Measurements from ENCODE around the gene NPBWR2.
A peak's percentile ranks its signal among the peaks of the same experiment; 100 is the strongest.

Gene NPBWR2

DNA sequence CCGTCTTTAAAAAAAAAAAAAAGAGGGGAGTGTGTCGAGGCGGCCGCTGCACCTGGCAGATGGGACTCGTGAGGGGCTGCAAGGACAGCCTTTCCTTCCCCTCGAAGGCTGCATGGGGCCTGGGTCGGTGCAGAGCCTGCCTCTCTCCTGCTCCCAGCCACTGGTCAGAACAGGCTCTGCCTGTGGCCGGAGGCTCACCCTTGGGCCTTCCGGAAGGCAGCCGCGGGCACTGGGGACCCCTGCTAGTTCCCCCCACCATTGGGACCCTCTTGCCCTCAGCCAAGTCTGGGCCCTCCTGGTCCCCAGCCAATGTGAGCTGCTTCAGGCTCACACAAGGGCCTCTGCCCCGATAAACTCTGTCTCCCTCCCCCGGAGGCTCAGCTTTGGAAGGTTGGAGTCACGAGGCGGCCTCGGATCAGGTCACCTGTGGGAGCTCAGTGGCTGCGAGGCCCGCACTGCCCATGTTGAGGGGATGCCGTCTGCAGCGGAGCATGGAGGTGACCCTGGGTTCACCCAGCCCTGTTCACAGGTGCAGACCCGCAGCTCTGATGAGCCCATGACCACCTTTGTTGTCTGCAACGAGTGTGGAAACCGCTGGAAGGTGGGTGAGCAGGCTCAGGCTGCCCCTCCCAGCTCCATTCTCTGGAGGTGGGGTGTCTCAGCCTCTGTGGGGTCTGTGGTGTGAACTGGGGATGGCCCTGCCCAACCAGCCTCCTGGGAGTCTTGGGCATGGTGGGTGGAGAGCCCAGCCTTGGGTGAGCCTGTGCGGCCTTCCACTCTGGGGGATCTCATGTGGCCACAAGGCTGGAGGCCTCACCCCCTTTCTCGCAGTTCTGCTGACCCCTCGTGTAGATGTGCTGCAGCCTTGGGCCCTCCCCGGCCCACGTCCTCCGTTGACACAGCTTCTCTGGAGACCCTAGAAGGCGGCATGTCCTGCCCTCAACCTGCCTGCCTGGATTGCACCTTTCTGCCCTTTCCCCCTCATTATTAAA lies 35.7 kb downstream of the NPBWR2 start:
- DNase-seq = no peak

DNA sequence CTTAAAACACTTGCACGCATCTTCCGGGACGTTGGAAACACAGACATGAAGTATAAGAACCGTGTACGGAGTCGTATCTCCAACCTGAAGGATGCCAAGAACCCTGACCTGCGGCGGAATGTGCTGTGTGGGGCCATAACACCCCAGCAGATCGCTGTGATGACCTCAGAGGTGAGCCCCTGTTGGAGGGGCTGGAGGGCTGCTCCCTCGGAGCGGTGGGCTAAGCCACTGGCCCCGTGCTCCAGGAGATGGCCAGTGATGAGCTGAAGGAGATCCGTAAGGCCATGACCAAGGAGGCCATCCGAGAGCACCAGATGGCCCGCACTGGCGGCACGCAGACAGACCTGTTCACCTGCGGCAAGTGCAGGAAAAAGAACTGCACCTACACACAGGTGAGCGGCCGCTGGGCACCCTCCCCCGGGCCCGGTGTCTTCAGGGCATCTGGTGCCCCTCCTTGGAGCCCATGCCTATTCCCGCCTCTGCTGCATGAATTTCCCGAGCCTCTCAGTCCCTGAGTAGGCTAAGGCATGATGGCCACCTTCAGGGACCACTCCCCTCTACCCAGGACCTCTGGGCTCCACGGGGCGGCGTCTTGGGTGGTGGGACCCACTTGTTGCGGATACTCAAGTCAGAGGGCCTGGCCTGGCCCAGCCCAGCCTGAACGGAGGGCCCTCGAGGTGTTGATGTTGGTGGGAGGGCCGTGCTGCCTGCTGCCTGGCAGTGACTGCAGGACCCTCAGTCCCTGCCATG lies 36.9 kb downstream of the NPBWR2 start:
- no peak for DNase-seq

DNA sequence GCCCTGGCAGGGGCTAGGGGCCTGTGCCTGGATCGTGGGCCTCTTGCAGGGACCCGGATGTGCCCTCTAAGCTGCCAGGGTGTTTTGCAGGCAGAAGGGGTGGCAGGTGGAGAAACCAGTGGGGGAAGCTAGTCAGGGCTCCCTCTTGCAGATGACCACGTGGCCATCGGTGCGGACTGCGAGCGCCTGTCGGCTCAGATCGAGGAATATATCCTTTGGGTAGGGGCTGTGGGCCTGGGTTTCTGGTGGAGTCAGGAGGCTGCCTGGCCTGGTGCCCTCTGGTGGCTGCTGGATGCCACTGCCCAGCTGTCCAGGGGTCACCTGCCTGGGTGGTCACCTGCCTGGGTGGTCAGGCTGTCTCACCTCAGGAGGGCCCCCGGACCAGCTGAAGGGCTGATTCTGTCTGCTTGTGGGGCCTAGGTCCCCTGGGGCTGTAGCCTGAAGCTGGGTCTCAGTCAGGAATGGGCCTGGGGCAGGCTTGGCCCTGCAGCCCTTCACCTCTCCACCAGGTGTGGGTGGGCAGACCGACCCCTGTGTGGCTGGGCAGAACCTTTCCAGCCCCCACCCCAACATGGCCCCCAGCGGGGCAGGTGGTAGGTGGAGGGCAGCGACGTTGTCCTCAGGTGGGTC lies 37.6 kb downstream of the NPBWR2 start:
- DNase-seq = no peak

DNA sequence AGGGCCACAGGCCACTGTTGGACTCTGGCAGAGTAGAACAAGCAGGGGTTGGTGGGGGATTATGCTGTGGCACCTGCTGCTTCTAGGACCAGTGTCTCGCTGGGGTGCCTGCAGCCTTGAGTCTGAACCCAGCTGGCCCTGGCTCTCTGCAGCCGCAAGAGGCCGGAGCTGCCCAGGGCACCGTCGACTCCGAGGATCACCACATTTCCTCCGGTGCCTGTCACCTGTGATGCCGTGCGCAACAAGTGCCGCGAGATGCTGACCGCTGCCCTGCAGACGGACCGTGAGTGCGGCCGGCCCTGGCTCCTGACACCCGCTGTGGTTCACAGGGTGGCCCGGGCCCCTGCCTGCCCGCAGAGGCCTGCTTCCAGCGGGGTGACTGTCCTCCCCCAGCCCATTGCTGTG lies 38.2 kb downstream of the NPBWR2 start:
- DNase-seq = no peak

DNA sequence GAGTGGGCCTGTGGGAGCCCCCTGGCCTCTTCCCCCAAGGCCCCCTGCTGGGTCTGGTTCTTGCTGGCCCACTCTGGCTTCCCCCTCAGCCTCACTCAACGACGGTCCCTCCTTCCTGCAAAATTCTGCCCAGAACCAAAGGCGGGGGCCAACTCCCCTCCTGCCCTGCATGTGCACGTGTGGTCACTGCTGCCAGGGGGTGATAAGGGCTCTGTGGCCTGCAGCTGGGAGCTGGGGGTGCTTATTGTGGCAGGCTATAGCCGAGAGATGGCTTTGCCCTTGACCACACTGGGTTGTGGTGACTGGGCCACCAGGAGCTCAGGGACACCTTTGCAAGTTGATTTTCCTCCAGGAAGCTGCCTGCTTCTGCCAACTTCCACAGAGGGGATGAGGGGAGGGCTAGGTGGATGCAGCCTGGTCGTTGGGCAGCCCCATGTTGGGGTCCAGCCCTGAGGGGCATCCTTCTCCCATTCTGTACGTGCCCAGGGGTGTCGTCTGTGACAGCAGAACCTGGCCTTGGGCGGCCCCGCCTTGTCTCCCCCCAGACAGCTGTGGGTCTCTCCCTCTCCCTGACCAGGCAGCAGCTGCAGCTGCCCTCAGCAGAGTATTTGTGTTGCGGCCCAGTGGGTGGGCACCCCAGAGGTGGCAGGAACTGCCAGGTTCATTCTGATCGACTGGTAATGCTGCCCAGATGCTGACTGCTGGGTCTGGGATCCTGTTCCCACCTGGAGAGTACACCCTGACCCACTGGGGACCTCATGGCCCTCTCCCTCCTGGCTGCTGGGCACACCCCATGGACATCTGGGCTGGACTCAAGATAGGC lies 38.8 kb downstream of the NPBWR2 start:
- no peak for DNase-seq

DNA sequence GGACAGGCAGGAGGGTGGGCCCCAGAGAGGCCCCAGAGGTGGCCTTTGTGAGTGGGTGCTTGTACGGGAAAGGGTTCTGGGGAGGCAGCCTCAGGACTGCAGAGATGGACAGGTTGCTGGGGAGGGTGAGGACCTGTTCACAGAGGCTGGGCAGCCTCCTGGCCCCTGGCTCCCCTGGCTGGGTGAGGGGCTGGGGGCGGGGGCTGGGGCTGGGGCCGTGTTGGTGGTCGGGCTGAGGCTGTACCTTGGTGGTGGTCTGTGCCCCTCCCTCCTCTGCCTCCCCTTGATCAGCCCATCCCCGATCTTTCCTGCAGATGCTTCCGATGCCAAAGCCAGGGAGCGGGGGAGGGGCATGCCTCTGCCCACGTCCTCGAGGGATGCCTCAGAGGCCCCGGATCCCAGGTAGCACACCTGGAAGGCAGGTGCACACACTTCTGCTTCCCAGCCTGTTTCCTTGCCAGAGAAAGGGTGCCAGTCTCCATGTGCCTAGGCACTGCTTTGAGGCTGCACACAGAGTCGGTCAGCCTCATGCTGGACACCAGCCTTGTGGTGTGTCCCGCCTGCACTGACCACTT lies 39.5 kb downstream of the NPBWR2 start:
- DNase-seq = no peak

DNA sequence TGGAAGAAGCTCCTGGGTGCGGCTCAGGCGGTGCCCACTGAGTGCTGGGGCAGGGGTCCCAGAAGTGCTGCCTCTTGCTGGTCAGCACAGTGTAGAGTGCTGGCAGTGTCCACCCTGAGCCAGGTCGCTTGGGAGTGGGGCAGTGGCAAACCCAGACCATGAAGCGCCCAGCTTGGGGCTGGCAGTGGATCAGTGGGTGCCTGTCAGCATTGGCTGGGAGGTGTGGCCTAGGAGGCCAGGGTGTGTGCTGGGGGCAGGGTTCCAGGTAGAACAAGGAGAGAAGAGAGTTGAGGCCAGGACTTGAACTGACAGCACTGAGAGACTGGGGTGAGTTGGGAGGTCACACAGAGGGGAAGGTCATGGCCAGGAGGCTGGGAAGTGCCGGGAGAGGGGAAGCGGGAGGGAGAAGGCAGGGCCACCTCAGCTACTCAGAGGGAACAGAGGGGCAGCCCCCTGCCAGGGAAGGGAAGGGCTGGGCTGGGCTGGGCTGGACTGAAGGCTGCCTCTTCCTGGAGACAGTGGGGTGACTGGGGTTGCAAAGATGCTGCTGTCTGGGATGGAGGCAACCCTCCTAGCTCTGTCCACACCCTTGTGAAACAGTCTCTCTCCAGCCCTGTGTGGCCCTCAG lies 40.2 kb downstream of the NPBWR2 start:
- DNase-seq = no peak

DNA sequence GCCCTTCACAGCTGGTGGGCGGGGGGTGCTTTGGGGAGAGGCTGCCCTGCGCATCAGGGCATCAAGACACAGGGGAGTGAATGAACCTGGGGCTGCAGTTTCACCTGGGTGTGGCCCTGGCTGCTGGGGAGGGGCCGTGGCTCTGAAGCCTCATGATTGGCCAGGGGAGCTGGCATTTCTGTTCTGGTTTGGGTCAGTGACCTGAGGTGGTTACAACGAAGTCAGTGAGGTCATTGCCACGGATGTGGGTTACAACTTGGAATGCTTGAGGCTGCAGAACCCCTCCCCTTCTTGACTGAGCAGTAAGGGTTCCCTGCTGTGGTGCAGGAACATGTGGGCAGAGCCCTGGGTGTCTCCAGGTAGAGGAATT lies 41.4 kb downstream of the NPBWR2 start:
- no peak for DNase-seq

DNA sequence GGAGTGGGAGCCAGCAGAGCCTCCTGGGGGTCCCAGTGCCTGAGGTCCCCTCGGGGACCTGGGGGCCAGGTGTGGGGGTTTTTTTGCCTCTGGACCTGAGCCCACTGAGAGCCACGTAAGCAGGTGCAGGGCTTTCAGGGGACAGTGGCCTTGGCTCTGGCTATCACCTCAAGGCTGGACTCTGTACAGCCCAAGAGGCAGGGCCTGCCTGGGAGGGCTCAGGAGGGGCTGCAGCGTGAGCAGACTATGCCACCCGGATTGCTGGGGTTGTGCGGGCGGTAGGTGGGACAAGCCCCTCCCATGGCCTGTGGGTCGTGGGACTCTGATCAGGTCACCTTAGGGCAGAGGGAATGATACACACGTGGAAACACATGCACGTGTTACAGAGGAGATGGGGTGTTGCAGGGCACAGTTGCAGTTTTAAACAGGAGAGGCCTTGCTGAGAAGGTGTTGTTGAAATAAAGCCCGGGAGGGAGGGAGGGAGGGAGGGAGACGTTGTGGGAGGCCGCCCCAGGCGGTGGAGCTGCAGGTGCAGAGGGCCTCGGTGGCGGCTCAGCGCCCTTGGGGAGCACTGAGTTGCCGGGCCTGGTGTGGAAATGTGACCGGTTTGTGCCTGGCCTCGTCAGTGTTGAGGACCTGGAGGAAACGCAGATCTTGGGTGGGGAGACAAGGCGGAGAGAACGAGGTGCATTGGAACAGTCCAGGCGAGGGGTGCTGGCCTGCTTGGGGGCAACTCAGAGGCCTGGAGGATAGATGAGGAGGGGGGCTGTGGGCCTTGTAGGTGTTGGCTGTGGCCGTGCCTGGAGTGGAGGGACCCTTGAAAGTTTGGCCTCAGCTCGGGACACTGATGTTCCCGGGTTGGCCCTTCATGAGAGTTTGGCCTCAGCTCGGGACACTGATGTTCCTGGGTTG lies 42.0 kb downstream of the NPBWR2 start:
- DNase-seq = no peak

DNA sequence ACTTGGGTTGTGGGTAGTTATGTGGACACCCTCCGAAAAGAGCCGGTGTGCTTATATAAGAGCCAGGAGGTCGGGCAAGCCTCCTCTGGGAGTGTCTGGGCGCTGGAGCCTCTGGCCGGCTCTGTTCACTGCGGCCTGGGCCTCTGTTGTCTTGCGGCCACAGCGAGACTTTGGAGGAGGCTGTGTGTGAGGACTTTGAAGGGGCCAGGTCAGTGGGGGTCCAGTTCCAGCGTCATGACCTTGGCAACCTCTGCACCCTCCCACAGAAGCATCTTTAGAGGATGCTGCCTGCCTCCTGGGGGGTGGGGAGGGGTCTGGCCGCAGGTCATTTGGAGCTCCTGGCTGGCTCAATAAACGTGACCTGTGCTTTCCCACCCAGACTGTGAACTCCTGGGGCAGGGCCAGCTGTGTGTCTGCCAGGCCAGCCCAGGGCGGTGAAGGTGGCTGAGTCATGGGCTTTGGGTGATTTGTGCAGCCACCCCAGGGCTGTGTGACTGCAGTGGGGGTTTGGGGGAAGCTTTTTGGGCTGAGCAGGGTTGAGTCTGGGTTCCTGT lies 43.1 kb downstream of the NPBWR2 start:
- no peak for DNase-seq

DNA sequence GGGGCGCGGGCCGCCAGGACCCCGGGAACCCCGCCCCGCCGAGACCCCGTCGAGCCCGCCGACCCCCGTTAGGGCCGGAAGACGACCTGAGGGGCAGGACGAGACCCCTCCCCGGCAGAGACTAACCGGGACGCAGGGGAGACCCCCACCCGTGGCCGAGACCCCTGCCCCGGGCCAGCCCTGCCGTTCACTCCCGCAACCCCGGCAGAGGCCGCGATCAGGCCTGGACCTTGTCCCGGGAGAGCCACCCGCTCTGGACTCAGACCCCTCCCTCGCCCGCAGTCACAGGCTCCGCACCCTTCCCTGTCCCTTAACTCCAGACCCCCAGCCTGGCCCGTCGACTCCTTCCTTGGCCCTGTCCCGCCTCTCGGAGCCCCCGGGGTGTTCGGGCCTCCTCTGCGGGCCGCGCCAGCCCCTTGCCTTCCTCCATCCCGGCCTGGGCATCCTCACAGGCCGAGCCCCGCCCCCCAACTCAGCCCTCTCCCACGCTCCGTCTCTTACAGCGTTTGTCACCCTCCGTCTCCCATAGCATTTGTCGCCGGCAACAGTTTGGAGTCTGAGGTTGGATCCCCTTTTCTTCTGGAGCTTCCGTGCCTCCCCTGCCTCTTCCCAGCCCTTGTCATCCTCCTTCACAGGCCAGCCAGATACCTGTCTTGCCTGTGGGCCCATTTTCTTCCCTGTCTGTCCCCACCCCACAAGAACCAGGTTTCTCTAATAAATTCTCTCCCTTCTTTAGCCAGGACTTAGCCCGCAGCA lies 43.8 kb downstream of the NPBWR2 start:
- DNase-seq = no peak

DNA sequence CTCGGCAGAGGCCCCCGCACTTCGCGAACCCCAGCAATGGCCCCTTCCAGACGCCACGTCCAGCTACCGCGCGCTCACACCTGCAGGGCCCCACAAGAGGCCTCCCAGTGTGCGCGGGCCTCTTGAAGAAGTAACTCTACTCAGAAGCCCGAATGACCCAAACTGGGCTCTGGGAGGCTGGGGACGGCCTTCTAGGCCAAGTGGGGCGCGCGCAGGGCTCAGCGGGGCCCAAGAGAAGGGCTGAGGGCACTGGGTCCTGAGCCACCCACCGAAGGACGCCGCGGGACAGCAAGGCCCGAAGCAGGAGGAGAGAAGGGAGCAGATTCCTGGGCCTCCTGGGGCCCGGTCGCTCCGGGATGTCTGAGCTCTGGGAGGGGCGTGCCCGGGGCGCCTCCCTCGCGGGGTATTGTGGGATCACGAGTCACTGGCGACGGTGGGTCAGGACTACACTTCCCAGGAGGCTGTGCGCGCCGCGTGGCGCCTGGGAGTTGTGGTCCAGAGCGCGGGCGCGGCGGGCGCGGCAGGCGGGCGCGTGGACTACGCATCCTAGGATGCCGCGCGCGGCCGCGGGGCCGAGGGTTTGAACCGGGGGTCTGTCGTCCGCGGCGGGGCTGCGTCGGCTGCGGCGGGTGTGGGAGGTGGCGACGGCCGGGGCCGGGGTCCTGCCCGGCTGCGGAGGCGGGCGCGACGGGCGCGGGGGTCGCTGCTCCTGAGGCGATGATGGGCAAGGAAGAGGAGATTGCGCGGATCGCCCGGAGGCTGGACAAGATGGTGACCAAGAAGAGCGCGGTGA lies 44.6 kb downstream of the NPBWR2 start, which contains the start of gene TCEA2:
Gene TCEA2 (plus strand): TSS at position 603 of the 793 bp plus-strand sequence. CDS start 115 bp downstream, at position 718.
- DNase-seq = peak; percentile 94 to 98

DNA sequence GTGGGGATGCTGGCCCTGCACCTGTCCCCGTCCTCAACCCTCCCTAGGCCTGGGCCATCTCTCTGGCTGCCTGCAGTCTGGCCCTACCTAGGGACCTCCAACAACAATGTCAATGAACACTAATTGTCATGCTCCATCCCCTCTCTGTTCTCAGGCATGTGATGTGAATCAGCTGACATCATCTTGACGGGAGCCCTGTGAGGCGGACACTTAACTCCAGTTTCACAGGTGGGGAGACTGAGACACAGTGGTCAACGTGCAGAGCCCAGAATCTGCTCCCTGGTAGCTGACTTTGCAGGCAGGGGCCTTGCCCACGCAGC lies 45.1 kb downstream of the NPBWR2 start:
- no peak for DNase-seq

DNA sequence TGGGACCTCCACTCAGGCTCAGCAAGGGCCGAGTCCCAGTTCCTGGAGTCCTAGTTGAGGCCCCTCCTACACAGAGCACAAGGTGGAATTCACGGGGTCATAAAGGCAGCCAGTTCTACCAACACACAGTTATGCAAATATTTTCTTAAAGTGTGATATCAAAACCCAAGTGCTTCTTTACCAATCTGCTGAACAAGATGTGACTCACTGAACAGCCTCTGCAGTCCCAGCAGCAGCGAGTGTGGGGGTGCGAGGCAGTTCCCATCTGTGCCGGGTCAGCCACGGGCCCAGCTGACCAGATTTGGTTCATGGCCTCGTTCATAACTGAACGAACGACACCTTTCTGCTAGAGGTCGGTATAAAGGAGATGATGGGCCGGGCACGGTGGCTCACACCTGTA lies 48.8 kb downstream of the NPBWR2 start:
- no peak for DNase-seq

DNA sequence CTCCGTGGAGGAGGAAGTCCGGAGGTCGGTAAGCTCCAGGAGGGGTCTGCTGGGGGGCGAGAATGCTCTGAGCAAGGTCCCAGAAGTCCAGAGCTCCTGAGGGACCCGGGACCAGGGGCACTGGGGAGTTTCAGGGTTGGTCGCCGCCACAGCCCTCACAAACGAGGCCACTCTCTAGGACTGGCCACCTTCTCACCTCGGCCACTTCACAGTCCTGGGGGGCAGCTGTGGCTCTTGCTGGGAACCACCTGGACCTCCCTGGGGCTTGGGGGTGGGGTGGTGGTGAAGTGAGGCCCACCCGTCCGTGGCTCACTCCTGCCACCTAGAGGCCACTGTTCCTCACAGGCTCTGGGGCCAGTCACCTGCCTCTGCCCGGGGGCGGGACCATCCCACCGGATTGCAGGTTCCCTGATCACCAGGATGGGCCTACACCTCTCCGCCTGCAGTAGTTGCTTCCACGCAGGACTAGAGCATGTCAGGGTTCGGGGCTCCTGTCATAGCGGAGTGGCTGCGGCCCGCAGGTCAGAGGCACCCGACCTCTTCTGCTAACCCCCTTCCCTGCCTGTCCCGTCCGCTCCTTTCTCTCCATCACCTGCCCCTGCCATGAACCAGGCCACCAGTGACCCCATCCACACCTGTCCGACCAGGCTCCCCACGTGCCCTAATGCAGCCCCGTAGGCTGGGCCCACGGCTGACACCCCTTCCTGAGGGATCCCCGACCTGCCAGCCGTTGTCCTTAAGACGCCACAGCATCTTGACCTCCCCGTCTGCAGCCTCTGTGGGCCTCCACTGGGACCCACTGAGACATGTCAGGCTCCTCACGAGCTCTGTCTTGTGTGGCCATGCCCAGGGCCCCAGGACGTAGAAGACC lies 49.5 kb downstream of the NPBWR2 start:
- peak; percentile 53 to 60 for DNase-seq

DNA sequence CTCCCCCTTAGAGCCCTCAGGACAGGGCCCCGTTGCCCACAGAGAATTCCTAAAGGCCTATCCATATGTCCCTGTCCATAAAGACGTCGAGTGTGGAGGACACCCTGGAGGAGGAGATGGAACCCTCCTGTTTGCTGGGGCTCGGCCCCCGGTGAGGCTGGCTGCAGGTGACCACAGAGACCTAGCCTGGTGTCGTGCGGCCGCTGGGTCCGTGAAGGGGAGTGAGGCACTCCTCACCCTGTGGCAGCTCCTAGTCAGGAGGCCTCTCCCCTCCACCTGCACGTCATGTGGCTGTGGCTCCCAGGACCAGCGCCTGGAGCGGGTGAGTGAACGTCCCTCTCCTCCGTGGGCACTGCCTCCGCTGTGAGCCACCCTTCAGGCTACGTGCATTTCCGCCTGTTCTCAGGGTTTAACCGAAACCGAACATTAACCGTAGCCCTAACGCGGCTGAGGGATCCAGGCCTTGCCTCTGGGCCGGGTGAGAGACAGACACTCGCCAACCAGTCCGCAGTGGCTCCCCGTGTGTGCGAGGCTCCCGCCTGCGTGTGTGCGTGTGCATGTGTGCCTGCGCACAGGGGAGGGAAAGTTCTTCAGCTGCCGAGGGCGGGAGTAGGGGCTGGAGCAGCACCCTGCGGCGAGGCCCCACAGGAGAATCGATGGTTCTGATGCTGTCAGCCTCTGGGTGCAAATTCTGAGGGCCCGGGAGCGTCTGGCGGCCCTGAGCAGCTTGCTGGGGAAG lies 50.3 kb downstream of the NPBWR2 start:
- no peak for DNase-seq

DNA sequence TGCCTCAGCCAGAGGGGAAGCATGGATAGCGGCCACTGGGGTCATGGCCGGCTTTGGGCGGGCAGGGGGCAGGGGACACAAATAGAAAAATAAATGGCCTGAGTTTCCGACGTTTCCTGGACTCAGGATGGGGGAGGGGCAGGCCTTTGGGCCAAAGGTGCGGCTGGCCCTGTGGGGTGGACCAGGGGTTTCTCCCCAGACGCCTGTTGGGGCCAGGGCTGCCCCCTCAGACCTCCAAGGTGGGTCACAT lies 50.8 kb downstream of the NPBWR2 start:
- no peak for DNase-seq

All from NCI-H1930 (cell line).